ENCODE data around the gene DISC1. TPM values are rescaled to one million over a fixed set of nuclear protein-coding genes. Genes with fewer than 3 reads are reported as not detected.

DISC1 gene
- total and polyA plus RNA-seq, 12 donors, result 1.0 to 21.0 (median 9.7) TPM

DNA sequence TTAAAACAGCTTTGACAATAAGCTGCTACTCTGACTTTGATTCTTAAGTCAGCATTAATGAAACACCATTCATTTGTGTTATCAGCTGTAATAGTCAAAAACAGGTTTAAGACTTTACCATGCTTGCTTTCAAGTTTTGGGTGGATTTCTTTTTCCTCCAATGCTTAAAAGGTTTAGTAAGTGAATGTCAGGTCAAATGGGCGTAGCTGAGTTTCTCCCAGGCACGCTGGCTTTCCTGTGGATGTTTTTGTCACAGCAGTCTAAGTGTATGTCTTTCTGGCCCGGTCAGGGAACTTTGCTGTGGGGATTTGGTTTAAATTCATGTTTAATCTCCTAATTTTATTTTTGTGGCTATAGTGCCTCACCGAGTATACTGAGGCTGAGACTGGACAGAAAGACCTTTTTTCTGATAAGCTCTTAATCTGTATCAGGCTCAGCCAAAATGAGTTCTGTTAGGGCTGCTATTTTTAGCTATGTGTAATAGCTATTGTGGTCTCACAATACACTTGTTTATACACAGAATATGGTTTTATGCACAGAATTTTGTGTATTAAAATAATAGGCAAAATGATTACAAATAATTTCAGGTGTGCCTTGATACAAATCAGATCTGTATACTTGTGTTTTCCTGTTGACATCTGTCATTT lies 292.8 kb downstream of the DISC1 start:
- TF ChIP-seq CTCF (IDR thresholded peaks at IDR 0.05), result no peak
- TF ChIP-seq POLR2A (IDR thresholded peaks at IDR 0.05), result no peak
- Histone ChIP-seq H3K27me3 (no peaks in the 10 kb centered on the region), H3K4me3 (no peak overlapping the region), H3K27ac (no peak overlapping the region), H3K4me1 (replicated peaks in 1 of 2) (peaks cover 0 to 9% of the 10 kb centered on the region in 2 donors), H3K36me3 (replicated peaks in 1 of 2) (no peaks in the 10 kb centered on the region), H3K9me3 (replicated peaks in 1 of 3) (no peaks in the 10 kb centered on the region)
- WGBS, 4 donors, result 47 to 63% (median 57%) methylated on average over 4 of the region's 4 CpGs
- DNase-seq, result no peak
- intact Hi-C loops (cut with DNase I), result no loop called here

DNA sequence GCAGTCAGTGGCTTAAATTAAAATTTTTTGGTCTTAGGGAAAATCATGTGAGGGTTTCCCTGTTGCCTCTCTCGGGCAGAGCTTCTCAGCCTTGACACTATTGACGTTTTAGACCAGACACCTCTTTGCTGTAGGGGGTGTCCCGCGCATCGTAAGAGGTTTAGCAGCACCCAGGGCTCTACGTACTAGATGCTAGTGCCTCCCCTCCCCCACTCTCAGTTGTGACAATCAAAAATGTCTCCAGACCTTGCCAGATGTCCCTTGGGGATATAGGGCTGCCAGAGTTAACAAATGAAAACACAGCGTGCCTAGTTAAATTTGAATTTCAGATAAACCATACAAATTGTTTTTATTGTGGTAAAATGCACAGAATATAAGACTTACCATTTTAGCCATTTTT lies 293.3 kb downstream of the DISC1 start:
- no peaks in the 10 kb centered on the region for H3K27me3 ChIP-seq
- 65 to 78% (median 71%) methylated on average over 7 of the region's 7 CpGs for WGBS, 4 donors
- peaks cover 0 to 9% of the 10 kb centered on the region in 2 donors for H3K4me1 ChIP-seq (replicated peaks in 1 of 2)
- no peak overlapping the region for H3K27ac ChIP-seq
- H3K4me3 ChIP-seq, result no peak overlapping the region
- intact Hi-C loops (cut with DNase I), result no loop called here
- no peak for DNase-seq
- H3K9me3 ChIP-seq (replicated peaks in 1 of 3), result no peaks in the 10 kb centered on the region
- no peak for TF ChIP-seq CTCF (IDR thresholded peaks at IDR 0.05)
- no peak for TF ChIP-seq POLR2A (IDR thresholded peaks at IDR 0.05)
- H3K36me3 ChIP-seq (replicated peaks in 1 of 2), result no peaks in the 10 kb centered on the region

GRCh38 chr1:231921646-231922345 lies 295.2 kb downstream of the DISC1 start:
- H3K4me1 ChIP-seq (replicated peaks in 1 of 2), result peaks cover 0 to 9% of the 10 kb centered on the region in 2 donors
- no peak for TF ChIP-seq CTCF (IDR thresholded peaks at IDR 0.05)
- TF ChIP-seq POLR2A (IDR thresholded peaks at IDR 0.05), result no peak
- 91 to 97% (median 93%) methylated on average over 4 of the region's 4 CpGs for WGBS, 4 donors
- H3K9me3 ChIP-seq (replicated peaks in 1 of 3), result no peaks in the 10 kb centered on the region
- H3K27ac ChIP-seq, result no peak overlapping the region
- intact Hi-C loops (cut with DNase I), result no loop called here
- DNase-seq, result no peak
- H3K36me3 ChIP-seq (replicated peaks in 1 of 2), result no peaks in the 10 kb centered on the region
- no peaks in the 10 kb centered on the region for H3K27me3 ChIP-seq
- no peak overlapping the region for H3K4me3 ChIP-seq

- TF ChIP-seq CTCF (IDR thresholded peaks at IDR 0.05) (no peak), POLR2A (IDR thresholded peaks at IDR 0.05) (no peak)
- Histone ChIP-seq H3K4me1 (replicated peaks in 1 of 2) (peaks cover 0 to 9% of the 10 kb centered on the region in 2 donors), H3K36me3 (replicated peaks in 1 of 2) (no peaks in the 10 kb centered on the region), H3K27me3 (no peaks in the 10 kb centered on the region), H3K4me3 (no peak overlapping the region), H3K9me3 (replicated peaks in 1 of 3) (no peaks in the 10 kb centered on the region), H3K27ac (no peak overlapping the region)
- intact Hi-C loops (cut with DNase I), result no loop called here
- WGBS, 4 donors, result 91 to 95% (median 93%) methylated on average over 12 of the region's 12 CpGs
- DNase-seq, result no peak
These were observed 297.0 kb downstream of the DISC1 start for GRCh38 chr1:231923491-231924041.
